NCI-H748 treated with DMSO at 0.1 percent for 48 hours (cell line): ENCODE measurements around the gene H2AZ2.
"Not testable (repeated sequence)": the region's sequence is repeated elsewhere in the genome, so short reads cannot be mapped to it uniquely, and the experiment has no call there.

Experiments
- DNase-seq: peaks from one replicate; lab custom pipeline; 2025; lab: John Stamatoyannopoulos, UW

The H2AZ2 gene

DNA sequence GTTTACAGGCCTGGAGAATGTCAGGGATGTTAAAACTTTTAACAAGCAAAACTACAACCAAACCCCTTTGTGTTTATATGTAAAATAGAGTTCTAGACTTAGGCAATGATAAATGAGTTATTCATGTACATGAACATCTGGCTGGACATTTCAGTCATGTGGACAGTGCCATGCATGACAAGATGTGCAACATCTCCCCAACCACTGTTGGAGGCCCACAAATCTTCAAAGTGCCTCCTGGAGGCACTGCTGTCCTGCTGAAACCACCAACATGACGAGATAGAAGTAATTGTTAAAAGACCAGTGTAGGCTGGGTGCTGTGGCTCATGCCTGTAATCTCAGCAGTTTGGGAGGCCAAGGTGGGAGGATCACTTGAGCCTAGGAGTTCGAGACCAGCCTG is 33.0 kb downstream of the H2AZ2 start:
- no peak for DNase-seq

DNA sequence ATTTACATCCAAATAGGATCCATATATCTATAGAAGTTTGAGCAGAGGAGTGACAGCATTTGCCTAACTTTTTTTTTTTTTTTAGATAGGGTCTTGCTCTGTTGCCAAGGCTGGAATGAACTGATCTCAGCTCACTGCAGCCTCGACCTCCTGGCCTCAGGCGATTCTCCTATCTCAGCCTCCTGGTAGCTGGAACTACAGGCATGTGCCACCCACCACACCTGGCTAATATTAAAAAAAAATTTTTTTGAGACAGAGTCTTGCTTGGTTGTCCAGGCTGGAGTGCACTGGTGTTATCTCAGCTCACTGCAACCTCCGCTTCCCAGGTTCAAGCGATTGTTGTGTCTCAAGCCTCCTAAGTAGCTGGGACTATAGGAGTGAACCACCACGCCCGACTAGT is 36.3 kb downstream of the H2AZ2 start:
- DNase-seq = no peak

DNA sequence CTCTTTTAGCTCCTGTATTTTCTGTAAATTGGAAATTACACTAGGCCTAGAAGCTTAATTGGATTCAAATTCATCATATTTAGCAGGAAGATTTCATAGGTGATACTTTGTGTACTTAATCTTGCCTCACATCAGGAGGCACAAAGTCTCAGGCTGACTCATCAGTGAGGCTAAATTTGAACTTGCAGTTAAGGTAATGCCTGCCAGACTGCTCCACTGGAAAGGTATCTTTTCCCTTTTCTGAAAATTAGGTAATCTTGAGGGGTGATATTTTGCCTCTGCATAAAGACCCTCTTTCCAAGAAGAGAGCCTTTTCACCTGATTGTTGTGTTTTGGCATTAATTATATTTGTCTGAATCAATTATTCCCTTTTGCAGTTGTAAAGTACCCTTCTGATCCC is 36.8 kb downstream of the H2AZ2 start:
- DNase-seq = no peak

- DNase-seq = no peak
Observed at GRCh38 chr7:44808914-44809393, 38.9 kb downstream of the H2AZ2 start.

GRCh38 chr7:44805950-44806349 is 41.9 kb downstream of the H2AZ2 start:
- DNase-seq = no peak

DNA sequence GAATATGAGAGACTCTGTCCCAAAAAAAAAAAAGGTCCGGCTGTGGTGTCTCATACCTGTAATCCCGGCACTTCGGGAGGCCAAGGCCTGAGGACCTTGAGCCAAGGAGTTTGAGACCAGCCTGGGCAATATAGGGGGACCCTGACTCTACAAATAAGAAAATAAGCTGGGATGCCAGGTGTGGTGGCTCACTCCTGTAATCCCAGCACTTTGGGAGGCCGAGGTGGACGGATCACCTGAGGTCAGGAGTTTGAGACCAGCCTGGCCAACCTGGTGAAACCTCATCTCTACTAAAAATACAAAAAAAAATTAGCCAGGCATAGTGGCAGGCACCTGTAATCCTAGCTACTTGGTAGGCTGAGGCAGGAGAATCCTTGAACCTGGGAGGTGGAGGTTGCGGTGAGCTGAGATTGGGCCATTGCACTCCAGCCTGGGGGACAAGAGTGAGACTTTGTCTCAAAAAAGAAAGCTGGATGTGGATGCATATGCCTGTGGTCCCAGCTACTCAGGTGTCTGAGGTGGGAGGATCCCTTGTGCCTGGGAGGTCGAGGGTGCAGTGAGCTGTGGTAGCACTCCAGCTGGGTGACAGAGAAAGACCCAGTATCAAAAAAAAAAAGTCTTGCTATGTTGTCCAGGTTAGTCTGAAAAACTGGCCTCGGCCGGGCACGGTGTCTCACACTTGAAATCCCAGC is 43.9 kb downstream of the H2AZ2 start:
- DNase-seq = not testable (repeated sequence)

DNA sequence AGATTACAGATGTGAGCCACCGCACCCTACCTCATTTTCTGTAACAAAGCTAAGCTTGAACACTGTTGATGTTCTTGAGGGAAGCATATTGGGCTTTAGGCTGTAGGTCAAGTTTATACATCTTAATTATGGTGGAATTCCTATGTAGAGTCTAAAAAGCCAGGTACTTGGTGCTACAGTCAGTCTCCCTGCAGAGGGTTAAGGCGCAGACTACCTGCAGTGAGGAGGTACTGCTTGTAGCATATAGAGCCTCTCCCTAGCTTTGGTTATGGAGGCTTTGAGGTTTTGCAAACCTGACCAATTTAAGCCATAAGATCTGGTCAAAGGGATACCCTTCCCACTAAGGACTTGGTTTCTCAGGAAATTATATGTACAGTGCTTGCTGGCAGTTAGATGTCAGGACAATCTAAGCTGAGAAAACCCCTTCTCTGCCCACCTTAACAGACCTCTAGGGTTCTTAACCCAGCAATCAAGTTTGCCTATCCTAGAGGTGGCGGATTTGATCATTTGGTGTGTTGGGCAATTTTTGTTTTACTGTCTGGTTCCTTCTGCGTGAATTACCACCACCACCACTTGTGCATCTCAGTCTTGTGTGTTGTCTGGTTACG is 45.4 kb downstream of the H2AZ2 start:
- no peak for DNase-seq

DNA sequence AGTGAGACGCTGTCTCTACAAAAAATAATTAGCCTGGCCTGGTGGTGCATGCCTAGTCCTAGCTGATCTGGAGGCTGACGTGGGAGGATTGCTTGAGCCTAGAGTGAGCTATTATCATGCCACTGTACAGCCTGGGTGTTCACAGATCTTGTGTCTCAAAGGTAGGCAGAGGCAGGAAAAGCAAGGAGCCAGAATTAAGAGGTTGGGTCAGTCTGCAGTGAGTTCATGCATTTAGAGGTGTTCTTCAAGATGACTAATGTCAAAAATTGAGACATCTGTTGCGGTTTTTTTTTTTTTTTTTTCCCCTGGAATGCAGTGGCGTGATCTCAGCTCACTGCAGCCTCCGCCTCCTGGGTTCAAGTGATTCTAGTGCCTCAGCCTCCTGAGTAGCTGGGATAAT is 46.0 kb downstream of the H2AZ2 start:
- DNase-seq = no peak

GRCh38 chr7:44799939-44800338 is 47.9 kb downstream of the H2AZ2 start:
- DNase-seq = no peak

DNA sequence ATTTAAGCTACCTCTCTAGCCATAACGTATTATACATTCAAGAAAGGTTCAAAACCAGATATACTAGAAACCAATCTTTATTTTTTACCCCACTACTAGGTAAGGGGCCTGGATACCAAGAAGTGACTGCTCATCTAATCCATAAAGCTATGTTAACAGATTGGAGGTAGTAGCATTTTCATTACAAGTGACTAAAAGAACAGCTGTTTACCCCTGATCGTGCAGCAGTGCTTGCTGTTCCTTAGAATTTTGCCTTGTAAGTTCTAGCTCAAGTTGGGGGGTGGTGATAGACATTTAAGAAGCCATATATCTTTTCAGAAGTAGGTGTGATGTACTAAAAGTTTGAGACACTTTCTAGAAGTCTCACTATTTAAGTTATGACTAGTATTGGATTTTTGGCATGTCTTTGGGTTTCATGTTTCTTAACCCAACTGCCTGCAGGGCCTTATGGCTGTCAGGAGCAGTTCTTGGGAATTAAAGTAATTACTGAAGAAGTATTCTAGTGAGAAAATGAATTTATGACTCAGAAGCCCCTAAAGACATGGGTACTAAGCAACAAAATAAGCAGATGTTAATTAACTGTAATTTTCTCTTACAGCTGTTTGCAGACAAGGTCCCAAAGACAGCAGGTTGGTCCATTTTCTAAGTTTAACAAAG is 49.1 kb downstream of the H2AZ2 start:
- DNase-seq = no peak

- DNase-seq = peak; percentile 51
Observed at GRCh38 chr7:44797329-44798258, 50.3 kb downstream of the H2AZ2 start.

GRCh38 chr7:44796504-44797328 is 51.2 kb downstream of the H2AZ2 start, which contains the start of gene PPIA:
Gene PPIA, plus strand, starts transcription at chr7:44796681. Its CDS starts 44 bp downstream, at chr7:44796725.
- peak; percentile 93 for DNase-seq

DNA sequence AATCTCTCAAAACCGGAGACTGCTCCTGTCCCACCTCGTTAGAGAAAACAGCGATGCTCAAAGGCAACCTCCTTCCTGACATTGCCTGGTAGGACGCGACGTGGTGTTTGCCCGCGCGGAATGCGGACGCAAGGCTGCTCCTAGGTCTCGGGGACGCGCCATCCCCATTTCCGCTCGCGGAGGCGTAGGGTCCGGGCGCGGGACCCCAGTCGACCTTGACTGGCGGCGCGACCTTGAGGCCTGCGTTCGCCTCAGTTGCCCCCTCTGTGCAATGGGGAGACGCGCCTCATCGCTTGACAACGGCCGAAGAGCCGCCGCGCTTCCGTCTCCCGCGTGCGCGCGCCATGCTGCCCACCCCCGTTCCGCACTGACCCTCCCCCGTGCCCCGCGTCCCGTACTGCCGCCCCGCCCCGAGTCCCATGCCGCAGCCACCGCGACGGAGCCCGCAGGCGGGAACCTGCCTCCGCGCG is 51.8 kb downstream of the H2AZ2 start:
- peak; percentile 65 for DNase-seq

GRCh38 chr7:44794331-44794730 is 53.6 kb downstream of the H2AZ2 start:
- no peak for DNase-seq

- no peak for DNase-seq
Observed at GRCh38 chr7:44793919-44794318, 54.0 kb downstream of the H2AZ2 start.

- DNase-seq = no peak
Observed at GRCh38 chr7:44791278-44792219, 56.3 kb downstream of the H2AZ2 start.

- DNase-seq = no peak
Observed at GRCh38 chr7:44789990-44790389, 57.9 kb downstream of the H2AZ2 start.

GRCh38 chr7:44787762-44788161 is 60.1 kb downstream of the H2AZ2 start:
- no peak for DNase-seq

DNA sequence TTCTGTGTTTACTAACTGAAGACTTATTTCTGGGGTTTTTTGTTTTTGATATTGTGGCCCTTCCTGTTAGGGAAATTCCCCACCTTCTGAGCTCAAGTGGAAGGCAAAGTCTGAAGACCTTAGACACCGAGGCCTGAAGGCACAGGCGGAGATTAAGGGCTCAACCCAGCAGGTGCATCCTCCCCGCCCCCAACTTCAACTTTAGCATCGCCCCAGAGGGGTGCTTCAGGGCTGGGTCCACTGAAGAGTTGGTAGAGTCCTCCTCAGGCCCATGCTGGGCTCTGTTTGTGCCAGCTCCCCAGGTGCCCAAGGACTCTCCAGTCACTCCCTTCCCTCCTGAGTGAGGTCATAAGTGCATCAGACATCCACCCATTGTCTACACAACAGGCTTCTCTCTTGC is 60.8 kb downstream of the H2AZ2 start:
- no peak for DNase-seq

GRCh38 chr7:44785218-44785617 is 62.7 kb downstream of the H2AZ2 start:
- DNase-seq = not testable (repeated sequence)
